HepG2 (cell line): ENCODE data around the gene COPS7B. TPM values are rescaled to one million over a fixed set of nuclear protein-coding genes. Genes with fewer than 3 reads are reported as not detected.

ENCODE experiments used
- ATAC-seq: fragments of 200-7000 bp; cut with Tn5 transposase; 3 replicates; pipeline ENCODE4 v1.9.1; 2020; ENCODE audit warnings: mild to moderate bottlenecking, moderate library complexity
- BruUV-seq: library from RNA; stranded (reverse); fragments of 400-500 nt; replicated peaks from 2 replicates; lab custom pipeline; 2021; lab: Mats Ljungman, UMichigan
- CTCF ChIA-PET: fragments of 300-600 bp; formaldehyde crosslinking; extraction: SDS; loops from one replicate; lab custom pipeline; 2021; ENCODE audit warnings: low total read pairs, inconsistent platforms, low intra/inter-chr PET ratio; lab: Yijun Ruan, JAX
- POLR2A ChIA-PET: fragments of 350-600 bp; sonication (Branson Sonifier 250); formaldehyde crosslinking; loops from one replicate; lab custom pipeline; 2020; ENCODE audit warnings: antibody characterized with exemption, inconsistent platforms; lab: Yijun Ruan, JAX
- DNase-seq: peaks from one replicate; pipeline ENCODE4 v3.0.0-alpha.2; 2015; ENCODE audit warnings: low spot score
- FAIRE-seq: peaks from 3 replicates; lab custom pipeline; 2011; peaks lifted over from hg19 to GRCh38; lab: Jason Lieb, UNC
- H2AFZ ChIP-seq: one replicate; pipeline ENCODE4 v1.6.1; 2011; ENCODE audit warnings: low read length, inconsistent platforms
- H3K27ac ChIP-seq: fragments of 300-600 bp; 3 replicates; pipeline ENCODE4 v1.8.0; 2011; ENCODE audit warnings: mixed run types, mild to moderate bottlenecking, mixed read lengths, low read length, inconsistent platforms; ENCODE audit not compliant: insufficient read depth; ENCODE audit errors: extremely low read length
- H3K27me3 ChIP-seq, 2 experiments: fragments of 200-600 bp in 1 of 2; 2 replicates in 1 of 2; 3 replicates in 1 of 2; pipeline versions ENCODE4 v1.6.0 to v1.8.0; 2011; ENCODE audit warnings: low read length in 2 of 2, mild to moderate bottlenecking in 2 of 2, moderate library complexity in 2 of 2, inconsistent platforms in 1 of 2; ENCODE audit not compliant: insufficient read depth in 2 of 2, control insufficient read depth in 1 of 2
- H3K36me3 ChIP-seq, 2 experiments: fragments of 200-600 bp in 1 of 2; replicated peaks in 1 of 2; 2 replicates in 1 of 2; 3 replicates in 1 of 2; pipeline versions ENCODE4 v1.5.1 to v1.8.0; 2011; ENCODE audit warnings: low read length in 2 of 2, inconsistent platforms in 1 of 2; ENCODE audit not compliant: insufficient read depth in 2 of 2, control insufficient read depth in 1 of 2
- H3K4me1 ChIP-seq: 2 replicates; pipeline ENCODE4 v1.5.1; 2012; ENCODE audit warnings: low read length, inconsistent platforms; ENCODE audit not compliant: insufficient read depth
- H3K4me2 ChIP-seq: 2 replicates; pipeline ENCODE4 v1.6.0; 2011; ENCODE audit warnings: low read depth, low read length, inconsistent platforms
- H3K4me3 ChIP-seq, 3 experiments: fragments of 200-600 bp in 1 of 3; sonication (generic), shearing (Covaris generic) in 1 of 3; replicated peaks in 1 of 3; 2 replicates each; pipeline ENCODE4 v1.5.1; 2011 to 2016; ENCODE audit warnings: low read length in 3 of 3, inconsistent platforms in 2 of 3, low read depth in 2 of 3, mild to moderate bottlenecking in 2 of 3, control low read depth in 1 of 3, mixed read lengths in 1 of 3; ENCODE audit not compliant: insufficient read depth in 1 of 3
- H3K79me2 ChIP-seq: one replicate; pipeline ENCODE4 v1.6.1; 2011; ENCODE audit warnings: low read length, inconsistent platforms; ENCODE audit not compliant: insufficient read depth
- H3K9ac ChIP-seq: 2 replicates; pipeline ENCODE4 v1.6.0; 2011; ENCODE audit warnings: mild to moderate bottlenecking, low read depth, low read length, inconsistent platforms; ENCODE audit not compliant: insufficient read depth
- H3K9me3 ChIP-seq: 2 replicates; pipeline ENCODE4 v1.5.1; 2012; ENCODE audit warnings: mild to moderate bottlenecking, low read length
- H4K20me1 ChIP-seq: 2 replicates; pipeline ENCODE4 v1.6.0; 2011; ENCODE audit warnings: inconsistent platforms, mild to moderate bottlenecking, low read length, moderate library complexity; ENCODE audit not compliant: insufficient read depth
- PRDM4 ChIP-seq: sonication (generic); formaldehyde crosslinking; IDR thresholded peaks from 2 replicates; pipeline ENCODE4 v1.9.0; 2021; ENCODE audit warnings: missing genetic modification reagents, borderline replicate concordance
- RFX5 ChIP-seq: IDR thresholded peaks from 2 replicates; pipeline ENCODE4 v1.6.1; 2011; ENCODE audit warnings: low read depth, low read length, improper control_type of control experiment
- THAP7 ChIP-seq: sonication (generic); formaldehyde crosslinking; IDR thresholded peaks from 2 replicates; pipeline ENCODE4 v1.8.1; 2023; ENCODE audit warnings: mild to moderate bottlenecking, missing genetic modification reagents
- ZBTB44 ChIP-seq: sonication (generic); formaldehyde crosslinking; IDR thresholded peaks from 2 replicates; pipeline ENCODE4 v1.4.0; 2020; ENCODE audit warnings: missing genetic modification reagents
- ZC3H13 ChIP-seq: sonication (generic); formaldehyde crosslinking; IDR thresholded peaks from 2 replicates; pipeline ENCODE4 v1.8.1; 2023; ENCODE audit warnings: mild to moderate bottlenecking, missing genetic modification reagents, moderate library complexity
- WGBS: methylation state at CpG from one replicate; pipeline ENCODE4 v1.1.6; 2017; ENCODE audit warnings: low lambda C conversion rate; 5-methylcytosine and 5-hydroxymethylcytosine counted together
- in situ Hi-C: cut with HindIII; loops from 2 replicates; pipeline ENCODE4 v1.10.0; 2017; ENCODE audit warnings: low pct_unique_long_range_greater_than_20kb; ENCODE audit not compliant: extremely low pct_ligation_motif_present
- intact Hi-C: fragments of 100-400 bp; cut with micrococcal nuclease; formaldehyde crosslinking; loops from one replicate; pipeline ENCODE4 v1.10.0; 2022; ENCODE audit not compliant: unreplicated experiment
- polyA plus RNA-seq, 8 experiments: library from polyadenylated mRNA; depleted of rRNA in 3 of 8; stranded (reverse) in 7 of 8; unstranded in 1 of 8; fragments of >200 nt; fragmentation: Illumina TruSeq in 4 of 8; extraction: Trizol in 4 of 8; gene quantifications; 2 replicates each; pipeline versions ENCODE4 v1.2.1 to v1.2.3, GENCODE V29; 2011 to 2016; ENCODE audit warnings: low read depth in 4 of 8, missing spikeins in 1 of 8, mixed read lengths in 1 of 8; ENCODE audit not compliant: insufficient read depth in 1 of 8
- total RNA-seq, 5 experiments: library from RNA; depleted of rRNA; stranded (reverse); fragments of >200 nt; fragmentation: Illumina TruSeq; extraction: Trizol; gene quantifications; 2 replicates each; pipeline ENCODE4 v1.2.3, GENCODE V29; 2016; ENCODE audit warnings: low read depth in 1 of 5

Gene COPS7B
- total and polyA plus RNA-seq, 2 of the 13 experiments (the other 11 are each of a cell fraction or from before 2014, with no cell fraction given) = 30.6 to 62.7 TPM

- intact Hi-C loops = no loop called here
- H3K4me1 ChIP-seq = no peaks in the 10 kb centered on the region
- TF ChIP-seq RFX5 = no peak
- no peak for TF ChIP-seq ZC3H13 (CRISPR knock-in tag)
- no peak for TF ChIP-seq PRDM4 (CRISPR knock-in tag)
- no peak for TF ChIP-seq ZBTB44
- no peak for TF ChIP-seq THAP7
- no peak for DNase-seq
- H3K4me3 ChIP-seq = no peak overlapping the region
- 15% methylated on average over 3 of the region's 3 CpGs for WGBS
- no peak for FAIRE-seq
- ChIA-PET POLR2A (no interaction called here), CTCF (no interaction called here)
- no peak for ATAC-seq
- H3K9me3 ChIP-seq = no peaks in the 10 kb centered on the region
- no peak overlapping the region for H3K27ac ChIP-seq
- no peak overlapping the region for H3K4me2 ChIP-seq
- H3K36me3 ChIP-seq = no peaks in the 10 kb centered on the region
- 0 out of 5 replicates have a peak, but pooled peaks cover 0 to 2% of the 10 kb centered on the region in 2 experiments for H3K27me3 ChIP-seq
- in situ Hi-C loops = no loop called here
- no TSS peak for BruUV-seq
- no peak overlapping the region for H2AFZ ChIP-seq
- H3K79me2 ChIP-seq = no peaks in the 10 kb centered on the region
- H3K9ac ChIP-seq = no peak overlapping the region
- H4K20me1 ChIP-seq = no peaks in the 10 kb centered on the region
These were observed 35.7 kb downstream of the COPS7B start for GRCh38 chr2:231821908-231822307.
